Endometrium (tissue), 2 donors: ENCODE measurements around the gene MYOZ2.

Source experiments
- FAIRE-seq: peaks from 2 replicates; lab custom pipeline; 2012; peaks lifted over from hg19 to GRCh38; lab: Jason Lieb, UNC
- donor health status: control.
- donor health status: control.

Gene MYOZ2

DNA sequence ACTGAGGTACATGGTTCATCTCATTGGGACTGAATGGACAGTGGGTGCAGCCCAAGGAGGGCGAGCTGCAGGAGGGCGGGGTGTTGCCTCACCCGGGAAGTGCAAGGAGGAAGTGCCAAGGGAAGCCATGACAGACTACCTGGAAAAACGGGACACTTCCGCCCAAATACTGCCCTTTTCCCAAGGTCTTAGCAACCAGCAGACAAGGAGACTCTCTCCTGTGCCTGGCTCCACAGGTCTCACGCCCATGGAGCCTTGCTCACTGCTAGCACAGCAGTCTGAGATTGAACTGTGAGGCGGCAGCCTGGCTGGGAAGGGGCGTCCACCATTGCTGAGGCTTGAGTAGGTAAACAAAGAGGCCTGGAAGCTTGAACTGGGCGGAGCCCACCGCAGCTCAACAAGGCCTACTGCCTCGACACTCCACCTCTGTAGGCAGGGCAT lies 62.2 kb downstream of the MYOZ2 start:
- no peak for FAIRE-seq

GRCh38 chr4:119204916-119205315 lies 69.3 kb downstream of the MYOZ2 start:
- FAIRE-seq, result no peak

DNA sequence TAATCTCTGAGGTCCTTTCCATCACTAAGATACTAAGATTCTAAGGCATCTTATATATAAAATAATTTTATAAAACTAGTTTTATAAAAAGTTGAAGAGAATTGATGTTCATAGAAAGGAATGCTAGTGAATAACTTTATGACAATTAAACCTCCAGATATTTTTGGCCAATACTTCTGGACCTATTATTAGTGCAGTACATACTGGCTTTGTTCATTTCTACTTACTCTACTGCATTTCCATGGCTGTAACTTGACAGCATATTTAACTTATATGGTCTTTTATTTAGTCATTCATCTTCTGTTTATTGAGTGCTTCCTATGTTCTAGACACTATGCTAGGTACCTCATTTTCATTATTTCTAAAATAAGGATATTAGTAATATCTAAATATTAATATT lies 70.1 kb downstream of the MYOZ2 start:
- FAIRE-seq, result no peak

DNA sequence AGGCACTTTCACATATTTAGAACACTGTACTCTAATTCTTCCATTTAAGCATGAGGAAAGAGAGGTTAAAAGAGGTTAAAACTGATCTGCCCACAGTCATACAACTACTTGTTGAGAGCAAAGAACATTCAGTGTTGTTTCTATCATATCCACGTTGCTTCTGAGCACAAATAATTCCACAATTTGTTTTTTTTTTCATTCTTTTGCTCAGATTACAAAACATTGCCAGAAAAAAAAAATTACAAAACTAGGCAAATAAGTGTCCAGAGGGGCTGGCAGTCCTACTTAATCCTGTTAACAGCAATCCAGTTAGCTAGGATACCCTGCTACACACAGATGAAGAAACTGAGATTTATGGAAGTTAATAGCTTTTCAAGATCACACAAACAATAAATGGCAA lies 70.5 kb downstream of the MYOZ2 start:
- FAIRE-seq, result no peak

GRCh38 chr4:119207051-119207450 lies 71.4 kb downstream of the MYOZ2 start:
- no peak for FAIRE-seq

GRCh38 chr4:119209077-119209476 lies 73.4 kb downstream of the MYOZ2 start:
- FAIRE-seq, result no peak

GRCh38 chr4:119209586-119209985 lies 74.0 kb downstream of the MYOZ2 start:
- FAIRE-seq, result no peak

DNA sequence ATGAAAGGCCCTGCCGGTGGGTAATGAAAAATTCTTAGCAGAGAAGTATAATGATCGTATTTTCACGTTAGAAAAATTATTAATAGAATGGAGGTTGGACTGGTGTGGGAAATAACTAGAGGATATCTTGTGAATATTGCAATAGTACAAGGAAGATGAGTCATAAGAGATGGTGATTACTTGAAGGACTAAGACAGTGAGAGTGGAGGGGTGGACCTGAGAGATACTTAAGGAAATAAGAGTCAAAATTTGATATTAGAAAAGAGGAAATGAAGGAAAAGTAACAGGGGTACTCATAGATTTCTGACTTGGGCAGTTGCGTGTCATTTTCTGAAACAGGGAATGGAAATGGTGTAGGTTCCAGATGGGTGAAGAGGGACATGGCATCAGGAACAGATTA lies 75.1 kb downstream of the MYOZ2 start:
- FAIRE-seq, result no peak

GRCh38 chr4:119211867-119212233 lies 76.2 kb downstream of the MYOZ2 start:
- FAIRE-seq, result no peak

DNA sequence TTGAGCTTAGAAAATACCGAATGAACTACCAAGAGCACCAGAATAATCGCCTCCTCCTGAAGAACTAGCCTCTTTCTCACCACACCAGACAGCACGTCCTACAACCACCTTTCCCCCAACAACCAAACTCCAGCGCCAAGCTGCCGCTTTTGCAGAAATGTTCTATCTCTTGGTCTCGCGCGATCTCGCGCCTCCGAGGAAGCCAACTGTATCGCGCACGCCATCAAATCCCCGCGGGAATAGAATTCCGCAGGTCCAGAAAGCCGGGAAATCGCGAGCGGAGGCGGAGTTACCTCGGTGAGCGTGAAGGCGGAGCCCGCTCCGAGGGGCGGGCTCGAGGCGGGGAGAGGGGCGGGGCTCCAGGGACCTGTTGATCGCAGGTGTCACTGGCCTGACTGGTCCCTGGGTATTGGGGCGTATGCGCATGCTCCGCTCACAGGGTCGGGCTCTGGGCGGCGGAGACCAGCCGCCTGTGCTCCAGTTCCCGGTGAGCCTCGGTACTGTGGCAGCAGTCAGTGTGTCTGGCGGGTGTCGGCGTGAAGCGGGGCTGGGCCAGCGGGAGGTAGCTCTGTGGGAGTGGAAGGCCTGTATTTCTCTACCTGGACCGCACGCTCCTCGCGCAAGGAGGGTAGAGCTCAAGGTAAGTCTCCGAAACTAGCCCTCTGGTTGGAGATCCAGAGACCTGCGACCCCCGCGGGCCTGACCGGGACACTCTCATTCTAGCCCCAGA lies 76.8 kb downstream of the MYOZ2 start, which contains the start of gene USP53:
Gene USP53, plus strand, starts transcription at position 480 of the 730 bp plus-strand sequence. CDS start 27,047 bp downstream, outside the sequence.
- peak; percentile 96 for FAIRE-seq

- peak; percentile 33 for FAIRE-seq
Measured at GRCh38 chr4:119212964-119213606, 77.5 kb downstream of the MYOZ2 start.

GRCh38 chr4:119218093-119218492 lies 82.5 kb downstream of the MYOZ2 start:
- no peak for FAIRE-seq

DNA sequence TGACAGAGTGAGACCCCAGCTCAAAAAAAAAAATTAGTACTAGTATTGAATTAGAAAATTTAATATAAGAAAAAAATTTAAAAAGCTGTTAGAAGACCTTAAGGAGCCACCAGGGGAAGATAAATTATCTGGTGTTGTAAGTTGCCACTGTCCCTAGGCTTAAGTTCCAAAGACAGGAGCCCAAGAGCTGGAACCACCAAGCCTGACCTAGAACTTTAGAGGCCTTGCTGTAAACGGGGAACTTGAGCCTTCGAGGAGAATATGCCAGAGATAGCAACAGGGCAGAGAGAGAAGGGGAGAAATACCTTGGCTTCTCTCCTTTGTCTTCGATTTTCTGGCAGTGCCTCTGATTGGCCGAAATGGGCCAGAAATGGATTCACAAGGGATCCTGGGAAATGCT lies 85.8 kb downstream of the MYOZ2 start:
- no peak for FAIRE-seq

- FAIRE-seq, result no peak
Measured at GRCh38 chr4:119227690-119228089, 92.1 kb downstream of the MYOZ2 start.

- no peak for FAIRE-seq
Measured at GRCh38 chr4:119228406-119228805, 92.8 kb downstream of the MYOZ2 start.

- no peak for FAIRE-seq
Measured at GRCh38 chr4:119229908-119230687, 94.5 kb downstream of the MYOZ2 start.

DNA sequence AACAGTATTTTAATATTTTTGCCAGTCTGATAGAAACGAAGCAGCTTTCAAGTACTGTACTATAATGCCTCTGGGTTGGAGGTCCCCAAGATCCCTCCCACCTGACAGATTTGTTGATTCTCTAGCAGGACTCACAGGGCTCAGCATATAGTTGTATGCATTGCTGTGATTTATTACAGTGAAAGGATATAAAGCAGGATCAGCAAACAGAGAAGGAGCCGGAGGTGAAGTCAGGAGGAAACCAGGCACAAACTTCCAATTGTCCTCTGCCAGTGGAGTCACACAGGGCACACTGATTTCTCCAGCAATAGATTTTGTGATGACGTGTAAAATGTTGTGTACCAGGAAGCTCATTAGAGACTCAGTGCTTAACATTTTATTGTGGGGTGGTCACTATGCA lies 95.9 kb downstream of the MYOZ2 start:
- FAIRE-seq, result no peak

DNA sequence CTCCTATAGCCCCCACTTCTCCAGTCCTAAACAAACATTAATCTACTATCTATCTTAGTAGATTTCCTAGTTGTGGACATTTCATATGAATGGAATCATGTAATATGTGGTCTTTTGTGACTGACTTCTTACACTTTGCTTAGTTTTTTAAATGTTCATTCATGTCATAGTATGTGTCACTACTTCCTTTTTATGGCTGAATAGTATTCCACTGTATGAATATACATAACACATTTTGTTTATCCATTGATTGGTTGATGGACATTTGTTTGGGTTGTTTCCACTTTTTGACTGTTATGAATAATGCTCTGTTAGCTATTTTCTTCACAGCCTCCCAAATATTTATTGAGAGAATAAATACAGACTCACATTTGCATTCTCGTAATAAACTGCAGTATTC lies 96.7 kb downstream of the MYOZ2 start:
- FAIRE-seq, result no peak

DNA sequence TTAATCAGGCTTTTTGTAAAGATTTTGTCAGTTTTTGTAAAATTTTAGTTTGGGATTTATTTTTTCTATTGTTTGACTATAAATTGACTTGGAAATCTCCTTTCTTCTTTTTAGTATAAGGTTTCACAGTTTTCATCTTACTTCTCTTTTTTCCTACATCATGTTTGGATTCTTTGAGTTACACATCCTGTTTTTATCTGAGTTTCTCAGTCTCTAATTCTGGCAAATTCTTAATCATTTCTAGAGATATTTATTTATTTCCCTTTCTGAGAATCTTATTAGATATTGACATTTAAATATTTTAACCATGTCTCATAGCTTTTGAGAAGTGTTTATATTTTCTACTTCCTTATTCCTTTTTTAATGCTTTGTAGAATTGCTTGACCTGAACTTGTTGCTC lies 97.6 kb downstream of the MYOZ2 start:
- FAIRE-seq, result peak; percentile 46

DNA sequence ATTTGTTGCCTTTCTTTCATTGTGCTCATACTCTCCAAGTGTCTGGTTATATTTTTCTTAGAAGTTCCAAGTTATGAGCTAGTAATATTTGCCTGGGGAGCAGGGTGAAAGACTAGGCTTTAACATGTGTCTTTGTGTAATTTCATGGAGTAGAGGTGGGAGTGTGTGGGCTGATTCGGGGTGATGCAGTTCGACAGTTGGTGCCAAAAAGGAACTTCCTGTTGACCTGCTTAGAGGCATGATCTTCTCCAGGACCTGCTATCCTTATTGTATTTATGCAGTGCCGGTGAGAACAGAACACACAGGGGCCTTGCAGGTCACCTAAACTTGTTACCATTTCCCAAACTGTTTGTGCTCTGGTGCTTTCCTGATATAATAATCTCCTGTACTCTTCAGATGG lies 98.1 kb downstream of the MYOZ2 start:
- FAIRE-seq, result no peak

DNA sequence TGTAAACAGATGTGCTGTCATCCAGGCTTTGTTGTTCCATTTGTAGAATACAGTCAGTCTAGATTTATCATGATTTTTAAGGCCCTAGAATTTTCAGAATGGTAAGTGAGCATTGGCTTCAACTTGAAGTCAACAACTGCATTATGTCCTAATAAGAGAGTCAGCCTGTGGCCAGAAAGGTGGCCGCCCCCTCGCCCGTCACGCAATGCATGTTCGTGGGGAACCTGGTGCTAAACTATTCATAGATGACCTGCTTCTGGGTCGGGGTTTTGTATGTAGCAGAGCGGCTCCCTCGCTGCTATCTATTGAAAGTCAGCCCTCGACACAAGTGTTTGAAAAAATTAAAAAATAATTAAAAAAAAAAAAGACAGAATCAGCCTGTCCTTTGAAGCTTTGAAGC lies 101.6 kb downstream of the MYOZ2 start:
- FAIRE-seq, result no peak
